Loucy (cell line): ENCODE data around the gene UNC13B.
"Not testable (repeated sequence)": the region's sequence is repeated elsewhere in the genome, so short reads cannot be mapped to it uniquely, and the experiment has no call there.

ENCODE experiments used
- H2AFZ ChIP-seq: fragments of 200-600 bp; sonication (generic); 2 replicates; pipeline ENCODE4 v1.6.0; 2016; ENCODE audit warnings: antibody characterized with exemption, mild to moderate bottlenecking, low read length, moderate library complexity
- H3F3A ChIP-seq: fragments of 200-600 bp; 2 replicates; pipeline ENCODE4 v1.6.0; 2016; ENCODE audit warnings: antibody characterized with exemption, low read depth, mild to moderate bottlenecking
- H3K27me3 ChIP-seq: fragments of 200-600 bp; sonication (generic); 2 replicates; pipeline ENCODE4 v1.6.1; 2014; ENCODE audit warnings: low read length, mild to moderate bottlenecking; ENCODE audit not compliant: insufficient read depth, poor library complexity, severe bottlenecking
- H3K36me3 ChIP-seq: fragments of 200-600 bp; sonication (generic); 2 replicates; pipeline ENCODE4 v1.6.1; 2016; ENCODE audit warnings: low read length; ENCODE audit not compliant: insufficient read depth
- H3K4me1 ChIP-seq: fragments of 200-600 bp; sonication (generic); 2 replicates; pipeline ENCODE4 v1.5.1; 2014; ENCODE audit warnings: low read length, mild to moderate bottlenecking; ENCODE audit not compliant: insufficient read depth, poor library complexity, severe bottlenecking
- H3K4me2 ChIP-seq: fragments of 200-600 bp; sonication (generic); 2 replicates; pipeline ENCODE4 v1.6.0; 2014; ENCODE audit warnings: antibody characterized with exemption, low read length, low read depth, mild to moderate bottlenecking; ENCODE audit not compliant: poor library complexity, severe bottlenecking
- H3K4me3 ChIP-seq: fragments of 200-600 bp; sonication (generic); 2 replicates; pipeline ENCODE4 v1.5.1; 2014; ENCODE audit warnings: low read length, mild to moderate bottlenecking, mixed read lengths; ENCODE audit not compliant: poor library complexity, severe bottlenecking
- H3K79me2 ChIP-seq: fragments of 200-600 bp; sonication (generic); 2 replicates; pipeline ENCODE4 v1.6.1; 2014; ENCODE audit warnings: low read length; ENCODE audit not compliant: insufficient read depth
- H3K9ac ChIP-seq: fragments of 200-600 bp; sonication (generic); 2 replicates; pipeline ENCODE4 v1.6.0; 2014; ENCODE audit warnings: mild to moderate bottlenecking, low read depth, low read length, moderate library complexity; ENCODE audit not compliant: poor library complexity, severe bottlenecking
- H3K9me2 ChIP-seq: fragments of 200-600 bp; sonication (generic); replicated peaks from 2 replicates; pipeline ENCODE4 v1.6.1; 2016; ENCODE audit warnings: low read depth, low read length, mixed read lengths
- H3K9me3 ChIP-seq: fragments of 200-600 bp; sonication (generic); 2 replicates; pipeline ENCODE4 v1.6.1; 2014; ENCODE audit warnings: mild to moderate bottlenecking, antibody characterized with exemption, low read length, low read depth; ENCODE audit not compliant: insufficient read depth
- H4K20me1 ChIP-seq: fragments of 200-600 bp; sonication (generic); 2 replicates; pipeline ENCODE4 v1.6.0; 2014; ENCODE audit warnings: antibody characterized with exemption, low read length, mild to moderate bottlenecking; ENCODE audit not compliant: insufficient read depth, poor library complexity, severe bottlenecking
- CTCF ChIP-seq: fragments of 200-600 bp; sonication (generic); conservative IDR thresholded peaks from 2 replicates; pipeline ENCODE4 v1.5.1; 2014; ENCODE audit warnings: mild to moderate bottlenecking, antibody characterized with exemption, low read length
- EZH2phosphoT487 ChIP-seq: fragments of 200-600 bp; IDR thresholded peaks from 2 replicates; pipeline ENCODE4 v1.6.1; 2018; ENCODE audit warnings: antibody characterized with exemption, mild to moderate bottlenecking, moderate library complexity, borderline replicate concordance

The UNC13B gene

DNA sequence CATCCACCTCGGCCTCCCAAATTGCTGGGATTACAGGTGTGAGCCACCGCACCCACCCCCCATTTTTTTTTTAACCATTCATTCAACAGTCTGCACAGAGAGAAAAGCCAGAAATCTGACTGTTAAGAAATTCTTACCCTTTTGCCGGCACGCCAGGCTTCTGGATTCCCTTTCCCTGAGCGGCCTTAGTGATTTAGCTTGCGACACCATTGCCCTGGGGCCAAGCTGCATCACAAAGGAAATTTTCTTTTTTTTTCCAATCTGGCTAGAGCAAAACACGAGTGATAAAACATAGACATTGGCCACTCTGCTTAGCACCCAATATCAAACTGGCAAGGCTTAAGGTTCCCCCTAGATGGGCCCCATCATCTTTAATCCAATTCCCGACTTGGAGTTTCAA is 24.9 kb upstream of the UNC13B start:
- H3K9me2 ChIP-seq: no peaks in the 10 kb centered on the region
- H3K27me3 ChIP-seq: no peaks in the 10 kb centered on the region
- H4K20me1 ChIP-seq: no peaks in the 10 kb centered on the region
- TF ChIP-seq CTCF (no peak), EZH2phosphoT487 (no peak)
- no peak overlapping the region for H3K4me3 ChIP-seq
- no peaks in the 10 kb centered on the region for H3K79me2 ChIP-seq
- no peaks in the 10 kb centered on the region for H3F3A ChIP-seq
- H2AFZ ChIP-seq: no peak overlapping the region
- H3K4me1 ChIP-seq: no peaks in the 10 kb centered on the region
- H3K36me3 ChIP-seq: no peaks in the 10 kb centered on the region
- H3K4me2 ChIP-seq: no peak overlapping the region
- peaks cover 3% of the 10 kb centered on the region; the same call in 1 of the 2 replicates for H3K9me3 ChIP-seq
- H3K9ac ChIP-seq: no peak overlapping the region

GRCh38 chr9:35140093-35140492 is 21.7 kb upstream of the UNC13B start:
- Histone ChIP-seq H3K27me3 (no peaks in the 10 kb centered on the region), H3K36me3 (no peaks in the 10 kb centered on the region), H3K4me1 (no peaks in the 10 kb centered on the region), H2AFZ (no peak overlapping the region), H3K4me3 (no peak overlapping the region), H3K4me2 (no peak overlapping the region), H3K9ac (no peak overlapping the region), H4K20me1 (no peaks in the 10 kb centered on the region), H3K9me3 (peaks cover 11% of the 10 kb centered on the region; the same call in 1 of the 2 replicates), H3F3A (no peaks in the 10 kb centered on the region), H3K79me2 (no peaks in the 10 kb centered on the region), H3K9me2 (no peaks in the 10 kb centered on the region)
- TF ChIP-seq CTCF (no peak), EZH2phosphoT487 (no peak)

- no peaks in the 10 kb centered on the region for H3F3A ChIP-seq
- no peak overlapping the region for H2AFZ ChIP-seq
- no peaks in the 10 kb centered on the region for H3K9me2 ChIP-seq
- H3K9me3 ChIP-seq: peaks cover 11% of the 10 kb centered on the region; the same call in 1 of the 2 replicates
- H3K9ac ChIP-seq: no peak overlapping the region
- H3K4me2 ChIP-seq: no peak overlapping the region
- no peak overlapping the region for H3K4me3 ChIP-seq
- no peak for TF ChIP-seq CTCF
- no peaks in the 10 kb centered on the region for H4K20me1 ChIP-seq
- no peaks in the 10 kb centered on the region for H3K79me2 ChIP-seq
- no peaks in the 10 kb centered on the region for H3K4me1 ChIP-seq
- no peaks in the 10 kb centered on the region for H3K36me3 ChIP-seq
- H3K27me3 ChIP-seq: no peaks in the 10 kb centered on the region
Observed at GRCh38 chr9:35142037-35142436, 19.8 kb upstream of the UNC13B start.

DNA sequence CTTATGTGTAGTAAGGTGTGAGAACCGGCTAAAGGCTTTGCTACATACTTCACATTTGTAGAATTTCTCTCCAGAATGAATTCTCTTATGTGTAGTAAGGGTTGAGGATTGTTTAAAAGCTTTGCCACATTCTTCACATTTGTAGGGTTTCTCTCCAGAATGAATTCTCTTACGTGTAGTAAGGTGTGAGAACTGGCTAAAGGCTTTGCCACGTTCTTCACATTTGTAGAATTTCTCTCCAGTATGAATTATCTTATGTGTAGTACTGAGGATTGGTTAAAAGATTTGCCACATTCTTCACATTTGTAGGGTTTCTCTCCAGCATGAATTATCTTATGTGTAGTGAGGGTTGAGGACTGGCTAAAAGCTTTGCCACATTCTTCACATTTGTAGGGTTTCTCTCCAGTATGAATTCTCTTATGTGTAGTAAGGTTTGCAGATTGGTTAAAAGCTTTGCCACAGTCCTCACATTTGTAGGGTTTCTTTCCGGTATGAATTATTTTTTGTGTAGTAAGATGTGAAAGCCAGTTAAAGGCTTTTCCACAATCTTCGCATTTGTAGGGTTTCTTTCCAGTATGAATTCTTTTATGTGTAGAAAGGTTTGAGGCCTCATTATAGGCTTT is 13.8 kb upstream of the UNC13B start:
- H3K9me3 ChIP-seq, H3K27me3 ChIP-seq, H4K20me1 ChIP-seq, H2AFZ ChIP-seq, H3K4me2 ChIP-seq, H3F3A ChIP-seq, H3K9ac ChIP-seq, H3K4me1 ChIP-seq, H3K9me2 ChIP-seq, H3K4me3 ChIP-seq, H3K36me3 ChIP-seq, H3K79me2 ChIP-seq: not testable (repeated sequence)
